Mesenchymal stem cell (in vitro differentiated cells and primary cell): ENCODE measurements around the gene FBL.

Experiments
- DNase-seq: peaks from one replicate; pipeline ENCODE4 v3.0.0-alpha.2; 2013
- H2AFZ ChIP-seq: one replicate; pipeline ENCODE4 v1.6.1; 2013; ENCODE audit warnings: low read depth, mild to moderate bottlenecking, control low read depth, inconsistent platforms, low read length, moderate library complexity
- H2AK5ac ChIP-seq: 2 replicates; pipeline ENCODE4 v1.6.1; 2013; ENCODE audit warnings: low read length, moderate library complexity, mild to moderate bottlenecking, inconsistent platforms; ENCODE audit not compliant: severe bottlenecking
- H2BK120ac ChIP-seq: one replicate; pipeline ENCODE4 v1.6.1; 2013; ENCODE audit warnings: low read depth, mild to moderate bottlenecking, inconsistent platforms, low read length, moderate library complexity
- H2BK12ac ChIP-seq, 2 experiments: one replicate each; pipeline ENCODE4 v1.6.1; 2013; ENCODE audit warnings: inconsistent platforms in 2 of 2, low read length in 2 of 2, mild to moderate bottlenecking in 2 of 2, moderate library complexity in 2 of 2, control low read depth in 1 of 2
- H2BK15ac ChIP-seq: one replicate; pipeline ENCODE4 v1.6.1; 2013; ENCODE audit warnings: mild to moderate bottlenecking, low read depth, inconsistent platforms; ENCODE audit not compliant: poor library complexity, severe bottlenecking
- H2BK5ac ChIP-seq: 2 replicates; pipeline ENCODE4 v1.6.1; 2013; ENCODE audit warnings: low read depth, mild to moderate bottlenecking, low read length, control low read depth, inconsistent platforms; ENCODE audit not compliant: poor library complexity, severe bottlenecking
- H3K14ac ChIP-seq, 2 experiments: one replicate each; pipeline ENCODE4 v1.6.1; 2013; ENCODE audit warnings: inconsistent platforms in 2 of 2, low read length in 2 of 2, control low read depth in 1 of 2, mild to moderate bottlenecking in 1 of 2, moderate library complexity in 1 of 2
- H3K18ac ChIP-seq, 2 experiments: one replicate each; pipeline ENCODE4 v1.6.1; 2013; ENCODE audit warnings: inconsistent platforms in 2 of 2, low read length in 2 of 2, control low read depth in 1 of 2, low read depth in 1 of 2, mild to moderate bottlenecking in 1 of 2
- H3K23ac ChIP-seq, 2 experiments: one replicate each; pipeline ENCODE4 v1.6.1; 2013; ENCODE audit warnings: inconsistent platforms in 2 of 2, low read length in 2 of 2, mild to moderate bottlenecking in 2 of 2, moderate library complexity in 2 of 2, control low read depth in 1 of 2
- H3K27ac ChIP-seq: 2 replicates; pipeline ENCODE4 v1.5.1; 2013; ENCODE audit warnings: mild to moderate bottlenecking, moderate library complexity, low read length, control low read depth, inconsistent platforms; ENCODE audit not compliant: poor library complexity, severe bottlenecking
- H3K27me3 ChIP-seq, 2 experiments: 2 replicates each; pipeline versions ENCODE4 v1.6.1 to v1.7.0; 2013; ENCODE audit warnings: low read length in 2 of 2, mild to moderate bottlenecking in 2 of 2, moderate library complexity in 2 of 2, control low read depth in 1 of 2, inconsistent platforms in 1 of 2; ENCODE audit not compliant: control insufficient read depth in 1 of 2, insufficient read depth in 1 of 2
- H3K36me3 ChIP-seq, 2 experiments: 2 replicates each; pipeline versions ENCODE4 v1.6.1 to v1.7.0; 2013; ENCODE audit warnings: low read length in 2 of 2, control low read depth in 1 of 2, inconsistent platforms in 1 of 2, low read depth in 1 of 2, mild to moderate bottlenecking in 1 of 2; ENCODE audit not compliant: insufficient read depth in 2 of 2, control insufficient read depth in 1 of 2
- H3K4ac ChIP-seq, 2 experiments: one replicate each; pipeline ENCODE4 v1.6.1; 2013; ENCODE audit warnings: inconsistent platforms in 2 of 2, low read length in 2 of 2, mild to moderate bottlenecking in 2 of 2, moderate library complexity in 2 of 2, control low read depth in 1 of 2, low read depth in 1 of 2
- H3K4me1 ChIP-seq: 2 replicates; pipeline ENCODE4 v1.6.1; 2013; ENCODE audit warnings: low read depth, low read length, control low read depth; ENCODE audit not compliant: control insufficient read depth, insufficient read depth
- H3K4me2 ChIP-seq: 2 replicates; pipeline ENCODE4 v1.6.1; 2013; ENCODE audit warnings: low read length, mild to moderate bottlenecking, inconsistent platforms; ENCODE audit not compliant: poor library complexity, severe bottlenecking
- H3K4me3 ChIP-seq, 2 experiments: 2 replicates each; pipeline versions ENCODE4 v1.5.1 to v1.7.0; 2013; ENCODE audit warnings: low read length in 2 of 2, mild to moderate bottlenecking in 2 of 2, control low read depth in 1 of 2, low read depth in 1 of 2; ENCODE audit not compliant: insufficient read depth in 1 of 2
- H3K79me1 ChIP-seq: replicated peaks from 2 replicates; pipeline ENCODE4 v1.6.1; 2013; ENCODE audit warnings: mild to moderate bottlenecking, control low read depth, low read length, inconsistent platforms; ENCODE audit not compliant: poor library complexity, severe bottlenecking
- H3K9ac ChIP-seq: 2 replicates; pipeline ENCODE4 v1.7.0; 2013; ENCODE audit warnings: mild to moderate bottlenecking, low read length, moderate library complexity
- H3K9me3 ChIP-seq: 2 replicates; pipeline ENCODE4 v1.7.0; 2013; ENCODE audit warnings: mild to moderate bottlenecking, low read length; ENCODE audit not compliant: control insufficient read depth
- H4K8ac ChIP-seq: one replicate; pipeline ENCODE4 v1.6.1; 2013; ENCODE audit warnings: inconsistent platforms, mild to moderate bottlenecking, low read length, moderate library complexity
- H4K91ac ChIP-seq: one replicate; pipeline ENCODE4 v1.6.1; 2013; ENCODE audit warnings: mild to moderate bottlenecking, low read length, inconsistent platforms
- WGBS: methylation state at CpG from one replicate; pipeline ENCODE4 v1.1.7; 2013; ENCODE audit warnings: mixed read lengths; 5-methylcytosine and 5-hydroxymethylcytosine counted together

FBL gene

GRCh38 chr19:39825093-39825463, 21.1 kb downstream of the FBL start:
- Histone ChIP-seq H3K4ac (no peak overlapping the region), H3K4me3 (peak overlapping the region in 1 of 2 experiments; percentile 97), H3K4me2 (no peak overlapping the region), H2BK5ac (no peak overlapping the region), H4K8ac (no peak overlapping the region), H3K18ac (no peak overlapping the region), H2AK5ac (no peak overlapping the region), H4K91ac (no peak overlapping the region), H3K27me3 (no peaks in the 10 kb centered on the region), H3K9me3 (peaks cover 3% of the 10 kb centered on the region), H3K4me1 (peaks cover 19% of the 10 kb centered on the region), H3K36me3 (peaks cover 40 to 47% of the 10 kb centered on the region in 2 experiments), H3K14ac (no peak overlapping the region), H2BK12ac (no peak overlapping the region), H3K9ac (peak overlapping the region; percentile 24), H3K23ac (no peak overlapping the region), H2BK15ac (no peak overlapping the region), H3K27ac (no peak overlapping the region), H2AFZ (no peak overlapping the region), H3K79me1 (peaks cover 47% of the 10 kb centered on the region), H2BK120ac (no peak overlapping the region)
- DNase-seq = no peak
- 93% methylated on average over 10 of the region's 11 CpGs for WGBS

- Histone ChIP-seq H2BK15ac (no peak overlapping the region), H3K23ac (peak overlapping the region in 1 of 2 experiments; percentile 3), H3K27me3 (no peaks in the 10 kb centered on the region), H3K4ac (peak overlapping the region in 1 of 2 experiments; percentile 85), H4K8ac (peak overlapping the region; percentile 5), H4K91ac (no peak overlapping the region), H3K9me3 (peaks cover 3% of the 10 kb centered on the region), H2BK5ac (no peak overlapping the region), H2AFZ (peak overlapping the region; percentile 88), H3K4me1 (peaks cover 19% of the 10 kb centered on the region), H2BK120ac (no peak overlapping the region), H3K9ac (peak overlapping the region; percentile 93), H3K79me1 (peaks cover 42% of the 10 kb centered on the region), H3K36me3 (peaks cover 33 to 41% of the 10 kb centered on the region in 2 experiments), H3K14ac (peak overlapping the region in 1 of 2 experiments; percentile 86), H2BK12ac (no peak overlapping the region), H3K18ac (peak overlapping the region in 1 of 2 experiments; percentile 68), H3K4me3 (peak overlapping the region; percentile 75 to 97), H2AK5ac (no peak overlapping the region), H3K4me2 (peak overlapping the region; percentile 80), H3K27ac (peak overlapping the region; percentile 0)
- WGBS = 11% methylated on average over 47 of the region's 47 CpGs
- DNase-seq = peak; percentile 93
Observed at GRCh38 chr19:39824143-39825092, 21.8 kb downstream of the FBL start.

GRCh38 chr19:39823686-39824085, 22.5 kb downstream of the FBL start:
- peaks cover 20% of the 10 kb centered on the region for H3K4me1 ChIP-seq
- no peak overlapping the region for H3K23ac ChIP-seq
- H2BK120ac ChIP-seq = no peak overlapping the region
- H4K91ac ChIP-seq = no peak overlapping the region
- peak overlapping the region; percentile 88 for H2AFZ ChIP-seq
- peaks cover 44% of the 10 kb centered on the region for H3K79me1 ChIP-seq
- no peak overlapping the region for H4K8ac ChIP-seq
- H2BK15ac ChIP-seq = no peak overlapping the region
- H2BK5ac ChIP-seq = no peak overlapping the region
- no peak for DNase-seq
- peak overlapping the region in 1 of 2 experiments; percentile 35 for H3K4ac ChIP-seq
- peak overlapping the region; percentile 93 for H3K9ac ChIP-seq
- no peaks in the 10 kb centered on the region for H3K27me3 ChIP-seq
- WGBS = 57% methylated on average over 7 of the region's 7 CpGs
- no peak overlapping the region for H2AK5ac ChIP-seq
- peaks cover 26 to 38% of the 10 kb centered on the region in 2 experiments for H3K36me3 ChIP-seq
- peak overlapping the region; percentile 80 for H3K4me2 ChIP-seq
- H3K9me3 ChIP-seq = peaks cover 3% of the 10 kb centered on the region
- peak overlapping the region in 1 of 2 experiments; percentile 97 for H3K4me3 ChIP-seq
- H3K14ac ChIP-seq = peak overlapping the region in 1 of 2 experiments; percentile 94
- H2BK12ac ChIP-seq = no peak overlapping the region
- no peak overlapping the region for H3K27ac ChIP-seq
- H3K18ac ChIP-seq = no peak overlapping the region

- Histone ChIP-seq H3K36me3 (peaks cover 5 to 9% of the 10 kb centered on the region in 2 experiments), H3K14ac (no peak overlapping the region)
Observed at GRCh38 chr19:39820696-39821095, 25.5 kb downstream of the FBL start.

More at GRCh38 chr19:39820696-39821095, 25.5 kb downstream of the FBL start:
- Histone ChIP-seq H4K91ac (no peak overlapping the region), H3K27me3 (no peaks in the 10 kb centered on the region), H3K9me3 (peaks cover 3% of the 10 kb centered on the region), H3K18ac (no peak overlapping the region), H3K23ac (no peak overlapping the region), H3K4me3 (no peak overlapping the region), H3K4me1 (peaks cover 18% of the 10 kb centered on the region), H2BK12ac (no peak overlapping the region), H3K4me2 (no peak overlapping the region), H2BK15ac (no peak overlapping the region), H3K9ac (no peak overlapping the region), H2AK5ac (no peak overlapping the region), H4K8ac (no peak overlapping the region), H3K4ac (no peak overlapping the region), H3K27ac (no peak overlapping the region), H2BK5ac (no peak overlapping the region), H3K79me1 (peaks cover 25% of the 10 kb centered on the region), H2BK120ac (no peak overlapping the region), H2AFZ (no peak overlapping the region)
- WGBS = 82% methylated on average over 6 of the region's 6 CpGs
- DNase-seq = no peak
